GM12878 (cell line): ENCODE measurements around the gene TOX2. TPM values are rescaled to one million over a fixed set of nuclear protein-coding genes. Genes with fewer than 3 reads are reported as not detected.

Experiments used
- ATAC-seq: fragments of 200-7000 bp; cut with Tn5 transposase; 3 replicates; pipeline ENCODE4 v1.9.1; 2020; ENCODE audit warnings: mild to moderate bottlenecking, moderate library complexity
- BruUV-seq: library from RNA; stranded (reverse); fragments of 400-500 nt; replicated peaks from 2 replicates; lab custom pipeline; 2021; lab: Mats Ljungman, UMichigan
- CTCF ChIA-PET: fragments of 300-600 bp; sonication (Branson Sonifier 250); formaldehyde crosslinking; extraction: SDS; loops from one replicate; lab custom pipeline; 2021; ENCODE audit warnings: inconsistent platforms; lab: Yijun Ruan, JAX
- POLR2A ChIA-PET: fragments of 350-600 bp; formaldehyde crosslinking; extraction: SDS; loops from one replicate; lab custom pipeline; 2021; ENCODE audit warnings: inconsistent platforms; lab: Charles Lee
- RAD21 ChIA-PET: fragments of 300-600 bp; sonication (Branson Sonifier 250); formaldehyde crosslinking; loops from one replicate; lab custom pipeline; 2023; ENCODE audit warnings: antibody characterized with exemption; ENCODE audit not compliant: unreplicated experiment; lab: Charles Lee
- SMC1A ChIA-PET: fragments of 300-600 bp; sonication (Branson Sonifier 250); formaldehyde crosslinking; loops from one replicate; lab custom pipeline; 2023; ENCODE audit not compliant: unreplicated experiment, uncharacterized antibody; lab: Charles Lee
- DNase-seq: peaks from one replicate; pipeline ENCODE4 v3.0.0-alpha.2; 2011; ENCODE audit warnings: low read depth, low spot score
- FAIRE-seq: peaks from 3 replicates; lab custom pipeline; 2011; peaks lifted over from hg19 to GRCh38; lab: Jason Lieb, UNC
- H2AFZ ChIP-seq: 2 replicates; pipeline ENCODE4 v1.6.0; 2011; ENCODE audit warnings: low read depth, low read length, control low read depth; ENCODE audit not compliant: control insufficient read depth
- H3K27ac ChIP-seq: 2 replicates; pipeline ENCODE4 v1.5.1; 2011; ENCODE audit warnings: control low read depth; ENCODE audit not compliant: control insufficient read depth, insufficient read depth
- H3K27me3 ChIP-seq, 2 experiments: replicated peaks in 1 of 2; 2 replicates each; pipeline versions ENCODE4 v1.6.0 to v1.6.1; 2011; ENCODE audit warnings: low read length in 1 of 2; ENCODE audit not compliant: control insufficient read depth in 2 of 2, insufficient read depth in 2 of 2
- H3K36me3 ChIP-seq, 2 experiments: 2 replicates each; pipeline ENCODE4 v1.5.1; 2011; ENCODE audit warnings: low read length in 1 of 2; ENCODE audit not compliant: control insufficient read depth in 2 of 2, insufficient read depth in 2 of 2
- H3K4me1 ChIP-seq: 2 replicates; pipeline ENCODE4 v1.6.1; 2011; ENCODE audit warnings: mild to moderate bottlenecking, low read length, moderate library complexity, mixed read lengths; ENCODE audit not compliant: control insufficient read depth, insufficient read depth
- H3K4me2 ChIP-seq: 2 replicates; pipeline ENCODE4 v1.6.0; 2011; ENCODE audit warnings: control low read depth; ENCODE audit not compliant: control insufficient read depth, insufficient read depth
- H3K4me3 ChIP-seq: fragments of 200-600 bp; sonication (generic); 2 replicates; pipeline ENCODE4 v1.5.1; 2016
- H3K79me2 ChIP-seq: 2 replicates; pipeline ENCODE4 v1.6.0; 2011; ENCODE audit warnings: low read length; ENCODE audit not compliant: control insufficient read depth, insufficient read depth
- H3K9ac ChIP-seq: 2 replicates; pipeline ENCODE4 v1.8.0; 2011; ENCODE audit warnings: low read length, control low read depth, mixed read lengths; ENCODE audit not compliant: control insufficient read depth, insufficient read depth
- H3K9me3 ChIP-seq: replicated peaks from 3 replicates; pipeline ENCODE4 v1.5.1; 2011; ENCODE audit warnings: mild to moderate bottlenecking, low read length; ENCODE audit not compliant: control insufficient read depth, insufficient read depth
- H4K20me1 ChIP-seq: 2 replicates; pipeline ENCODE4 v1.6.0; 2011; ENCODE audit not compliant: control insufficient read depth, insufficient read depth
- CBFB ChIP-seq: IDR thresholded peaks from 2 replicates; pipeline ENCODE4 v1.6.1; 2016; ENCODE audit warnings: antibody characterized with exemption, low read depth
- EGR1 ChIP-seq, 2 experiments: IDR thresholded peaks; 1 replicate in 1 of 2; 2 replicates in 1 of 2; pipeline ENCODE4 v1.6.1; 2011 to 2012; ENCODE audit warnings: low read depth in 2 of 2, low read length in 2 of 2, borderline replicate concordance in 1 of 2, mild to moderate bottlenecking in 1 of 2, moderate library complexity in 1 of 2
- FOXM1 ChIP-seq: IDR thresholded peaks from 2 replicates; pipeline ENCODE4 v1.6.1; 2012; ENCODE audit warnings: low read depth, mild to moderate bottlenecking, inconsistent platforms, low read length, moderate library complexity
- HDAC6 ChIP-seq: fragments of 200-600 bp; sonication (generic); IDR thresholded peaks from one replicate; pipeline ENCODE4 v1.8.0; 2017; ENCODE audit warnings: antibody characterized with exemption; ENCODE audit not compliant: unreplicated experiment
- HDGF ChIP-seq: fragments of 450-650 bp; IDR thresholded peaks from 2 replicates; pipeline ENCODE4 v1.6.1; 2016; ENCODE audit warnings: antibody characterized with exemption
- RCOR1 ChIP-seq: conservative IDR thresholded peaks from 2 replicates; pipeline ENCODE4 v1.6.1; 2012; ENCODE audit warnings: low read depth, low read length, improper control_type of control experiment
- SREBF2 ChIP-seq: IDR thresholded peaks from 2 replicates; pipeline ENCODE4 v1.6.1; 2012; ENCODE audit warnings: mild to moderate bottlenecking, low read length
- TBL1XR1 ChIP-seq: IDR thresholded peaks from 2 replicates; pipeline ENCODE4 v1.6.1; 2012; ENCODE audit warnings: low read depth, low read length, improper control_type of control experiment
- WGBS: methylation state at CpG from one replicate; pipeline ENCODE4 v1.1.6; 2016; ENCODE audit warnings: low lambda C conversion rate; ENCODE audit not compliant: insufficient replicate concordance, insufficient coverage; ENCODE audit errors: missing lambda C conversion rate; 5-methylcytosine and 5-hydroxymethylcytosine counted together
- in situ Hi-C: fragments of 300-500 bp; cut with MboI; formaldehyde crosslinking; loops from 9 replicates; pipeline ENCODE4 v1.14.3; 2018; ENCODE audit warnings: mixed read lengths
- intact Hi-C: fragments of 100-400 bp; cut with micrococcal nuclease; formaldehyde crosslinking; loops from one replicate; pipeline ENCODE4 v1.14.2; 2022; ENCODE audit not compliant: unreplicated experiment
- polyA plus RNA-seq, 11 experiments: library from polyadenylated mRNA; depleted of rRNA in 4 of 11; unstranded in 6 of 11; stranded (reverse) in 5 of 11; fragments of >200 nt; fragmentation: Nextera tagmentation in 4 of 11; fragmentation: Illumina TruSeq in 1 of 11; extraction: Ambion mirVana in 4 of 11; extraction: Trizol in 1 of 11; gene quantifications; 1 replicate in 1 of 11; 2 replicates in 10 of 11; pipeline versions ENCODE4 v1.2.1 to v1.2.3, GENCODE V29; 2011 to 2016; ENCODE audit warnings: inconsistent platforms in 2 of 11, missing spikeins in 2 of 11, low read depth in 1 of 11
- total RNA-seq, 4 experiments: library from RNA; depleted of rRNA in 3 of 4; stranded (reverse); fragments of >200 nt in 3 of 4; fragmentation: Illumina TruSeq in 1 of 4; extraction: Trizol in 1 of 4; gene quantifications; 2 replicates each; pipeline versions ENCODE4 v1.2.1 to v1.2.3, GENCODE V29; 2013 to 2021
- TF ChIP-seq, protein P1 (sequence below): fragments of 450-650 bp; IDR thresholded peaks from 2 replicates; pipeline ENCODE4 v1.6.1; 2014; ENCODE audit warnings: mild to moderate bottlenecking

Gene TOX2
- total and polyA plus RNA-seq, 10 of the 15 experiments (the other 5 are each of a cell fraction or from before 2014, with no cell fraction given) = 2.6 to 40.5 (median 7.9) TPM

DNA sequence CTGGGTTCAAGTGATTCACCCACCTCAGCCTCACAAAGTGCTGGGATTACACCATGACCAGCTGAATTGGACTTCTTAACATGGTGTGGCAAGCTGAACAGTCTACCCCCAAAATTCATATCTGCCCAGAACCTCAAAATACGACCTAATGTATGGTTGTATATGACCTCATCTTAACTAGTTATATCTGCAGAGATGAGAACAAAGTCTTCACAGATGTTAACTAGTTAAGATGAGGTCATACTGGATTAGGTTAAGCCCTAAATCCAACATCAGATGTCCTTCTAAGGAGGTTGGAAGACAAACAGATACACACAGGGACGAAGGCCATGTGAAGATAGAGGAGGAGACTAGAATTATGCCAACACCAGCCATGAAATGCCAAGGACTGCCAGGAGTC, 169.8 kb downstream of the TOX2 start:
- CTCF ChIA-PET = interaction anchor here (1.0 to 16.0 kb wide), 6 partner anchors 8 to 547 kb away, joined by 3 to 223 read pairs (median 7); no protein-coding TSS in a partner anchor
- no peaks in the 10 kb centered on the region for H3K27me3 ChIP-seq
- BruUV-seq = no TSS peak
- POLR2A ChIA-PET = interaction anchor here (0.7 to 1.3 kb wide), 2 partner anchors 10 to 334 kb away, joined by 4 to 5 read pairs; no protein-coding TSS in a partner anchor
- DNase-seq (no peak), ATAC-seq (no peak), FAIRE-seq (no peak)
- in situ Hi-C loops (loop anchor here (5.0 kb wide), 3 partner anchors 332 to 632 kb away; no protein-coding TSS in a partner anchor), intact Hi-C loops (loop anchor here (5.0 kb wide), 2 partner anchors 167 to 402 kb away; no protein-coding TSS in a partner anchor)
- no peaks in the 10 kb centered on the region for H3K9me3 ChIP-seq
- no peak overlapping the region for H3K9ac ChIP-seq
- H3K4me1 ChIP-seq = 0 out of 2 replicates have a peak, but pooled peaks cover 4% of the 10 kb centered on the region
- H4K20me1 ChIP-seq = no peaks in the 10 kb centered on the region
- TF ChIP-seq SREBF2 (no peak), RCOR1 (no peak), HDGF (no peak), CBFB (no peak), HDAC6 (no peak), TBL1XR1 (no peak), FOXM1 (no peak), EGR1 (IDR thresholded peaks at IDR 0.05; ENCODE audit: borderline replicate concordance in 1 of 2, low read depth in 2 of 2, low read length in 2 of 2) (no peak)
- TF ChIP-seq, protein P1, sequence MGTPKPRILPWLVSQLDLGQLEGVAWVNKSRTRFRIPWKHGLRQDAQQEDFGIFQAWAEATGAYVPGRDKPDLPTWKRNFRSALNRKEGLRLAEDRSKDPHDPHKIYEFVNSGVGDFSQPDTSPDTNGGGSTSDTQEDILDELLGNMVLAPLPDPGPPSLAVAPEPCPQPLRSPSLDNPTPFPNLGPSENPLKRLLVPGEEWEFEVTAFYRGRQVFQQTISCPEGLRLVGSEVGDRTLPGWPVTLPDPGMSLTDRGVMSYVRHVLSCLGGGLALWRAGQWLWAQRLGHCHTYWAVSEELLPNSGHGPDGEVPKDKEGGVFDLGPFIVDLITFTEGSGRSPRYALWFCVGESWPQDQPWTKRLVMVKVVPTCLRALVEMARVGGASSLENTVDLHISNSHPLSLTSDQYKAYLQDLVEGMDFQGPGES = no peak
- RAD21 ChIA-PET = interaction anchor here (0.6 to 10.1 kb wide), 7 partner anchors 8 to 636 kb away, joined by 3 to 182 read pairs (median 4); no protein-coding TSS in a partner anchor
- no peak overlapping the region for H2AFZ ChIP-seq
- no peak overlapping the region for H3K4me2 ChIP-seq
- SMC1A ChIA-PET = interaction anchor here (1.4 to 7.9 kb wide), 4 partner anchors 6 to 546 kb away, joined by 3 to 164 read pairs (median 24); no protein-coding TSS in a partner anchor
- H3K79me2 ChIP-seq = no peaks in the 10 kb centered on the region
- H3K27ac ChIP-seq = no peak overlapping the region
- H3K4me3 ChIP-seq = no peak overlapping the region
- no peaks in the 10 kb centered on the region for H3K36me3 ChIP-seq
- 28% methylated on average over 2 of the region's 2 CpGs for WGBS
